ENCODE data around the gene EPS15. TPM values are rescaled to one million over a fixed set of nuclear protein-coding genes. Genes with fewer than 3 reads are reported as not detected.
A peak's percentile ranks its signal among the peaks of the same experiment; 100 is the strongest.
"Not testable (repeated sequence)": the region's sequence is repeated elsewhere in the genome, so short reads cannot be mapped to it uniquely, and the experiment has no call there.

The EPS15 gene
- polyA plus RNA-seq, 1 donor, result 28.7 TPM

GRCh38 chr1:51425955-51426354 lies 93.1 kb downstream of the EPS15 start:
- no peak for DNase-seq (ENCODE audit: low read depth)

GRCh38 chr1:51425273-51425672 lies 93.8 kb downstream of the EPS15 start:
- DNase-seq (ENCODE audit: low read depth), result no peak

GRCh38 chr1:51423073-51423821 lies 95.8 kb downstream of the EPS15 start:
- no peak for DNase-seq (ENCODE audit: low read depth)

GRCh38 chr1:51422367-51423072 lies 96.5 kb downstream of the EPS15 start:
- no peak for DNase-seq (ENCODE audit: low read depth)

- DNase-seq (ENCODE audit: low read depth), result peak; percentile 83
Observed at GRCh38 chr1:51421964-51422363, 97.1 kb downstream of the EPS15 start.

- no peak for DNase-seq (ENCODE audit: low read depth)
Observed at GRCh38 chr1:51420867-51421627, 98.0 kb downstream of the EPS15 start.

GRCh38 chr1:51418384-51418959 lies 100.6 kb downstream of the EPS15 start:
- no peak for DNase-seq (ENCODE audit: low read depth)

- DNase-seq (ENCODE audit: low read depth), result no peak
Observed at GRCh38 chr1:51417496-51418383, 101.3 kb downstream of the EPS15 start.

GRCh38 chr1:51416910-51417309 lies 102.2 kb downstream of the EPS15 start:
- DNase-seq (ENCODE audit: low read depth), result no peak

GRCh38 chr1:51415963-51416362 lies 103.1 kb downstream of the EPS15 start:
- DNase-seq (ENCODE audit: low read depth), result no peak

GRCh38 chr1:51414811-51415210 lies 104.3 kb downstream of the EPS15 start:
- no peak for DNase-seq (ENCODE audit: low read depth)

- not testable (repeated sequence) for DNase-seq (ENCODE audit: low read depth)
Observed at GRCh38 chr1:51411820-51412219, 107.2 kb downstream of the EPS15 start.

GRCh38 chr1:51410568-51411460 lies 108.3 kb downstream of the EPS15 start:
- no peak for DNase-seq (ENCODE audit: low read depth)

GRCh38 chr1:51409755-51410541 lies 109.1 kb downstream of the EPS15 start:
- DNase-seq (ENCODE audit: low read depth), result not testable (repeated sequence)

GRCh38 chr1:51392241-51392640 lies 126.8 kb downstream of the EPS15 start:
- DNase-seq (ENCODE audit: low read depth), result no peak

GRCh38 chr1:51390641-51391040 lies 128.4 kb downstream of the EPS15 start:
- DNase-seq (ENCODE audit: low read depth), result not testable (repeated sequence)

GRCh38 chr1:51387288-51387687 lies 131.8 kb downstream of the EPS15 start:
- not testable (repeated sequence) for DNase-seq (ENCODE audit: low read depth)

- not testable (repeated sequence) for DNase-seq (ENCODE audit: low read depth)
Observed at GRCh38 chr1:51386259-51386658, 132.8 kb downstream of the EPS15 start.

GRCh38 chr1:51385776-51386175 lies 133.3 kb downstream of the EPS15 start:
- DNase-seq (ENCODE audit: low read depth), result no peak

Measured in forelimb muscle (tissue), 1 donor.